Thoracic aorta (tissue), 2 donors: Measurements from ENCODE around the gene SLC25A42. TPM values are rescaled to one million over a fixed set of nuclear protein-coding genes. Genes with fewer than 3 reads are reported as not detected.

Experiments used
- ATAC-seq: fragments of 150-250 bp; one replicate; pipeline ENCODE4 v1.8.0; 2017; ENCODE audit warnings: low read depth; ENCODE audit not compliant: insufficient number of reproducible peaks, low FRiP score
- DNase-seq: peaks from one replicate; pipeline ENCODE4 v3.0.0-alpha.2; 2020; ENCODE audit warnings: low spot score
- H3K27ac ChIP-seq, 2 donors: fragments of 200-600 bp; sonication (generic); 1 replicate in 1 of 2; 2 replicates in 1 of 2; pipeline ENCODE4 v1.5.1; 2016; ENCODE audit warnings: mild to moderate bottlenecking in 2 of 2, moderate library complexity in 2 of 2
- H3K27me3 ChIP-seq: fragments of 200-600 bp; sonication (generic); replicated peaks from 2 replicates; pipeline ENCODE4 v1.6.0; 2016; ENCODE audit warnings: mild to moderate bottlenecking; ENCODE audit not compliant: insufficient read depth
- H3K36me3 ChIP-seq: fragments of 200-600 bp; sonication (generic); one replicate; pipeline ENCODE4 v1.5.1; 2016
- H3K4me1 ChIP-seq, 2 donors: fragments of 200-600 bp; sonication (generic); 1 replicate in 1 of 2; 2 replicates in 1 of 2; pipeline versions ENCODE4 v1.5.1 to v1.6.0; 2016; ENCODE audit warnings: low read depth in 2 of 2, mild to moderate bottlenecking in 1 of 2; ENCODE audit not compliant: control insufficient read depth in 1 of 2
- H3K4me3 ChIP-seq: fragments of 200-600 bp; sonication (generic); 2 replicates; pipeline ENCODE4 v1.5.1; 2016; ENCODE audit warnings: mild to moderate bottlenecking
- H3K9me3 ChIP-seq: fragments of 200-600 bp; sonication (generic); 2 replicates; pipeline ENCODE4 v1.5.1; 2016
- total RNA-seq, 2 donors: library from RNA; depleted of rRNA; stranded (reverse); fragments of >200 nt; gene quantifications; one replicate each; pipeline versions ENCODE4 v1.1.0 to v1.2.3, GENCODE V29; 2016
- TF ChIP-seq, protein P1 (sequence below): fragments of 200-600 bp; sonication (generic); IDR thresholded peaks from one replicate; pipeline ENCODE4 v1.5.1; 2019; ENCODE audit warnings: antibody characterized with exemption

Gene SLC25A42
- total RNA-seq, 2 donors from 2014 or later = 8.3 to 14.4 TPM

DNA sequence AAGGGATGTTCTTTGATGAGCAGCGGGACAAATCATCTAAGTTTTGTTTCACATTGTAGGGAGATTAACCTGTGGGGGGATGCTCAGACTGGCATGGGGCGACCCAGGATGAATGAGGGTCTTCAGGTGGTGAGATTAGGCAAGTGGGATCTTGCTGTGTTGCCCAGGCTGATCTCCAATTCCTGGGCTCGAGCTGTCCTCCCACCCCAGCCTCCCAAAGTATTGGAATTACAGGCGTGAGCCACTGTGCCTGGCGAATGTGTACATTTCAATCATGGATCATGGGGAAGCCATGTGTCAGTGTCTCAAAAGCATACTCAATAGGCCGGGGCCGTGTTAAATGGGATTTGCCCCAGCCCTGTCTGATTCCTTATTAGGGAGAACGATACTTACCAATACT lies 8.1 kb downstream of the SLC25A42 start:
- no peak overlapping the region for H3K27ac ChIP-seq
- H3K27me3 ChIP-seq = no peaks in the 10 kb centered on the region

DNA sequence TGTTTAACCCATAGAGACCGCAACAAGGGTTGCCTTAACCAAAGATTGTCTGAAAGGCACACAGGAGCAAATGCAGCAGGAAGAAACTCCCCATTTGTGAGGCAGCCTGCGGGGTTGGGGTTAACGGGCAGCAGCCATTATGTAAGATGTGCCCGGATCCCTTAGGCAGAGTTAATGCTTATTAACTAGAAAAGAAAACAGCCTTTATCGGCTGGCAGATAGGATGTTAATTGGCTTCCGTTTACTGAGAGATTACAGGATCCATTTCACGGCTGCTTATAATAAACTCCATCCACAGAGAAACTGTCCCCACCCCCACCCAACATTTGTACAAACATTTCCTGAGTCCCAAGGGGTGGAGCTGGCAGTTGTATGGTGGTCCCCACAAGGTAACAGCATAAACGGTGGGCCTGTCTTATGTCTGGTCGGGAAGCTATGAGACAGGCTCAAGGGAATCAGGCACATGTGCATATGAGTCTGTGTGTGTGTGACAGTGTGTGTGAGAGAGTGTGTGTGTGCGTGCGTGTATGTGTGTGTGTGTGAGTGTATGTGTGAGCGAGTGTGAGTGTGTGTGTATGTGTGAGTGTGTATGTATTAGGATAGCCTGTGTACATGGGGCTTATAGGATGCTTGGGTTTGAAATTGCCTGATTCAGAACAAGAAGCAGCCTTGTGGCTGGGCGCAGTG lies 10.5 kb downstream of the SLC25A42 start:
- Histone ChIP-seq H3K36me3 (no peaks in the 10 kb centered on the region), H3K9me3 (no peaks in the 10 kb centered on the region), H3K4me3 (no peak overlapping the region), H3K27ac (no peak overlapping the region), H3K27me3 (no peaks in the 10 kb centered on the region), H3K4me1 (no peaks in the 10 kb centered on the region)
- DNase-seq (no peak), ATAC-seq (no peak)
- TF ChIP-seq, protein P1, sequence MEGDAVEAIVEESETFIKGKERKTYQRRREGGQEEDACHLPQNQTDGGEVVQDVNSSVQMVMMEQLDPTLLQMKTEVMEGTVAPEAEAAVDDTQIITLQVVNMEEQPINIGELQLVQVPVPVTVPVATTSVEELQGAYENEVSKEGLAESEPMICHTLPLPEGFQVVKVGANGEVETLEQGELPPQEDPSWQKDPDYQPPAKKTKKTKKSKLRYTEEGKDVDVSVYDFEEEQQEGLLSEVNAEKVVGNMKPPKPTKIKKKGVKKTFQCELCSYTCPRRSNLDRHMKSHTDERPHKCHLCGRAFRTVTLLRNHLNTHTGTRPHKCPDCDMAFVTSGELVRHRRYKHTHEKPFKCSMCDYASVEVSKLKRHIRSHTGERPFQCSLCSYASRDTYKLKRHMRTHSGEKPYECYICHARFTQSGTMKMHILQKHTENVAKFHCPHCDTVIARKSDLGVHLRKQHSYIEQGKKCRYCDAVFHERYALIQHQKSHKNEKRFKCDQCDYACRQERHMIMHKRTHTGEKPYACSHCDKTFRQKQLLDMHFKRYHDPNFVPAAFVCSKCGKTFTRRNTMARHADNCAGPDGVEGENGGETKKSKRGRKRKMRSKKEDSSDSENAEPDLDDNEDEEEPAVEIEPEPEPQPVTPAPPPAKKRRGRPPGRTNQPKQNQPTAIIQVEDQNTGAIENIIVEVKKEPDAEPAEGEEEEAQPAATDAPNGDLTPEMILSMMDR = no peak

More for the DNA sequence above, 8.1 kb downstream of the SLC25A42 start:
- DNase-seq = no peak
- no peak for ATAC-seq
- Histone ChIP-seq H3K9me3 (no peaks in the 10 kb centered on the region), H3K36me3 (no peaks in the 10 kb centered on the region), H3K4me1 (peaks cover 6 to 9% of the 10 kb centered on the region in 2 donors), H3K4me3 (no peak overlapping the region)
- TF ChIP-seq, protein P1 = no peak

- TF ChIP-seq, protein P1 = no peak
Observed at GRCh38 chr19:19075126-19075525, 11.3 kb downstream of the SLC25A42 start.

DNA sequence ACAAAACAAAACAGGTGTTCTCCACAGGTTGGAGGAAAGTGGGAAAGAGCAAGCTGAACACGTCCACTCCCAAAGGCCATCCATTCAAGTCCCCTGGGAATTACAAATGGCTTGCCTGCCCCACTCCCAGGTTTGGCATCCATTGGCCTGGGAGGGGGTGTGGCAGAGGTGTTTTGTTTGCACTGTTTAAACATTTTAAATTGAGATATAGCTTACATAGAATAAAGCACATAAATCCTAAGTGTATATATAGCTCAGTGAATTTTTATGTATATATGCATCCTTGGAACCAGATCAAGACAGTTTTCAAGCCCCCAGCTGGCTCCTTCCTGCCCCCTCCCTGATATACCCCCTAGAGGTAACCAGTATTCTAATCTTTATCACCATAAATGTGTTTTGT lies 12.7 kb downstream of the SLC25A42 start:
- Histone ChIP-seq H3K27me3 (no peaks in the 10 kb centered on the region), H3K4me3 (no peak overlapping the region), H3K9me3 (no peaks in the 10 kb centered on the region), H3K27ac (no peak overlapping the region), H3K36me3 (no peaks in the 10 kb centered on the region), H3K4me1 (no peaks in the 10 kb centered on the region)
- ATAC-seq = no peak
- TF ChIP-seq, protein P1 = no peak
- no peak for DNase-seq

More at GRCh38 chr19:19075126-19075525, 11.3 kb downstream of the SLC25A42 start:
- no peaks in the 10 kb centered on the region for H3K4me1 ChIP-seq
- no peak overlapping the region for H3K4me3 ChIP-seq
- no peak overlapping the region for H3K27ac ChIP-seq
- DNase-seq (no peak), ATAC-seq (no peak)
- no peaks in the 10 kb centered on the region for H3K9me3 ChIP-seq
- H3K36me3 ChIP-seq = no peaks in the 10 kb centered on the region
- H3K27me3 ChIP-seq = no peaks in the 10 kb centered on the region

- DNase-seq (no peak), ATAC-seq (no peak)
- H3K27ac ChIP-seq = no peak overlapping the region
- H3K36me3 ChIP-seq = no peaks in the 10 kb centered on the region
- H3K9me3 ChIP-seq = no peaks in the 10 kb centered on the region
- H3K27me3 ChIP-seq = no peaks in the 10 kb centered on the region
- H3K4me1 ChIP-seq = no peaks in the 10 kb centered on the region
- no peak overlapping the region for H3K4me3 ChIP-seq
- TF ChIP-seq, protein P1 = no peak
Observed at GRCh38 chr19:19077103-19077502, 13.3 kb downstream of the SLC25A42 start.
